Hepatocyte (in vitro differentiated cells): ENCODE results near the gene CRY2. TPM values are rescaled to one million over a fixed set of nuclear protein-coding genes. Genes with fewer than 3 reads are reported as not detected.
A peak's percentile ranks its signal among the peaks of the same experiment; 100 is the strongest.

ENCODE experiments used
- DNase-seq: peaks from one replicate; pipeline ENCODE4 v3.0.0-alpha.2; 2016; ENCODE audit warnings: low spot score
- H2AFZ ChIP-seq: fragments of 200-600 bp; sonication (generic); 2 replicates; pipeline ENCODE4 v1.6.0; 2016; ENCODE audit warnings: antibody characterized with exemption, mild to moderate bottlenecking
- H3K27ac ChIP-seq: fragments of 200-600 bp; sonication (generic); 2 replicates; pipeline ENCODE4 v1.5.1; 2016; ENCODE audit warnings: mild to moderate bottlenecking
- H3K27me3 ChIP-seq: fragments of 200-600 bp; sonication (generic); 2 replicates; pipeline ENCODE4 v1.6.1; 2016
- H3K36me3 ChIP-seq: fragments of 200-600 bp; sonication (generic); replicated peaks from 2 replicates; pipeline ENCODE4 v1.5.1; 2016; ENCODE audit warnings: low read depth; ENCODE audit not compliant: insufficient read depth
- H3K4me1 ChIP-seq: fragments of 200-600 bp; sonication (generic); 2 replicates; pipeline ENCODE4 v1.5.1; 2016; ENCODE audit warnings: mild to moderate bottlenecking, moderate library complexity; ENCODE audit not compliant: insufficient read depth
- H3K4me2 ChIP-seq: fragments of 200-600 bp; sonication (generic); 2 replicates; pipeline ENCODE4 v1.6.0; 2016
- H3K4me3 ChIP-seq: fragments of 200-600 bp; sonication (generic); 2 replicates; pipeline ENCODE4 v1.5.1; 2016; ENCODE audit warnings: mild to moderate bottlenecking
- H3K79me2 ChIP-seq: fragments of 200-600 bp; sonication (generic); 2 replicates; pipeline ENCODE4 v1.6.0; 2017; ENCODE audit warnings: mild to moderate bottlenecking
- H3K9me2 ChIP-seq: fragments of 200-600 bp; sonication (generic); replicated peaks from 2 replicates; pipeline ENCODE4 v1.6.0; 2017; ENCODE audit warnings: mild to moderate bottlenecking; ENCODE audit not compliant: insufficient read depth
- H3K9me3 ChIP-seq: fragments of 200-600 bp; sonication (generic); 2 replicates; pipeline ENCODE4 v1.5.1; 2016; ENCODE audit warnings: low read depth, mild to moderate bottlenecking
- H4K20me1 ChIP-seq: fragments of 200-600 bp; sonication (generic); 2 replicates; pipeline ENCODE4 v1.6.0; 2016; ENCODE audit warnings: mild to moderate bottlenecking; ENCODE audit not compliant: insufficient read depth, poor library complexity, severe bottlenecking
- CTCF ChIP-seq: fragments of 200-600 bp; sonication (generic); IDR thresholded peaks from 2 replicates; pipeline ENCODE4 v1.5.1; 2016; ENCODE audit warnings: antibody characterized with exemption, mild to moderate bottlenecking; ENCODE audit not compliant: poor library complexity
- EZH2 ChIP-seq: fragments of 200-600 bp; sonication (generic); IDR thresholded peaks from 2 replicates; pipeline ENCODE4 v1.6.1; 2016; ENCODE audit warnings: antibody characterized with exemption, mild to moderate bottlenecking, borderline replicate concordance
- EZH2phosphoT487 ChIP-seq: fragments of 200-600 bp; sonication (generic); IDR thresholded peaks from one replicate; pipeline ENCODE4 v1.6.1; 2018; ENCODE audit warnings: antibody characterized with exemption, mild to moderate bottlenecking, low read depth, moderate library complexity; ENCODE audit not compliant: unreplicated experiment, severe bottlenecking
- WGBS: methylation state at CpG from one replicate; pipeline ENCODE4 v1.1.6; 2016; ENCODE audit warnings: low lambda C conversion rate; ENCODE audit errors: missing lambda C conversion rate; 5-methylcytosine and 5-hydroxymethylcytosine counted together
- polyA plus RNA-seq: library from polyadenylated mRNA; unstranded; fragments of >200 nt; fragmentation: Nextera tagmentation; extraction: Ambion mirVana; gene quantifications from 2 replicates; pipeline ENCODE4 v1.2.1, GENCODE V29; 2016
- total RNA-seq: library from RNA; depleted of rRNA; stranded (reverse); fragments of >200 nt; gene quantifications from 2 replicates; pipeline ENCODE4 v1.2.3, GENCODE V29; 2014

CRY2 gene
- total and polyA plus RNA-seq, 2 experiments from 2014 or later = 23.8 to 27.6 TPM

DNA sequence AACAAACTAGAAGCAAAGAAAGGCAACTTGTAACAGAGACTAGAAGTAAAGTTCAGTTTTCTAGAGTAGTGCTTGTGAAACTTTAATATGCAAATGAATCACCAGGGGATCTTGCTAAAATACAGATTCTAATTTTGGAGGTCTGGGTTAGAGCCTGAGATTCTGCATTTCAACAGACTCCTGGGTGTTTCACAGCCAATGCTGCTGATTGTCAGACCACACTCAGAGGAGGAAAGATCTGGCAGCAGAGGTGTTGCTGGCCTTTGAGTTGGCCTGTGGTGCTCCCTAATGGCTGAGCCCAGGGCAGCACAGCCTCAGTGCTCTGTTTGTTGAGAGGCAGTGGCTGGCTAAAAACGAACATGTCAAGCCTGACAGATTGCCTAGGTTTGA, 5.4 kb downstream of the CRY2 start:
- WGBS = 37% methylated on average over 1 of the region's 1 CpG
- Histone ChIP-seq H3K4me1 (peaks cover 8% of the 10 kb centered on the region), H2AFZ (no peak overlapping the region), H3K4me2 (no peak overlapping the region), H3K9me2 (no peaks in the 10 kb centered on the region), H3K36me3 (no peaks in the 10 kb centered on the region), H3K9me3 (no peaks in the 10 kb centered on the region), H3K79me2 (peaks cover 90% of the 10 kb centered on the region), H3K27ac (no peak overlapping the region), H4K20me1 (peaks cover 69% of the 10 kb centered on the region), H3K27me3 (no peaks in the 10 kb centered on the region), H3K4me3 (no peak overlapping the region)
- no peak for TF ChIP-seq CTCF
- TF ChIP-seq EZH2 = no peak
- TF ChIP-seq EZH2phosphoT487 = no peak
- DNase-seq = no peak

- DNase-seq = no peak
- Histone ChIP-seq H2AFZ (no peak overlapping the region), H3K27ac (peak overlapping the region; percentile 21), H3K36me3 (no peaks in the 10 kb centered on the region), H3K79me2 (peaks cover 87% of the 10 kb centered on the region), H3K4me2 (no peak overlapping the region), H4K20me1 (peaks cover 72% of the 10 kb centered on the region), H3K4me3 (no peak overlapping the region), H3K9me3 (no peaks in the 10 kb centered on the region), H3K4me1 (peaks cover 15% of the 10 kb centered on the region), H3K27me3 (no peaks in the 10 kb centered on the region), H3K9me2 (no peaks in the 10 kb centered on the region)
- TF ChIP-seq EZH2 (no peak), CTCF (no peak), EZH2phosphoT487 (no peak)
- 86% methylated on average over 7 of the region's 7 CpGs for WGBS
Measured at GRCh38 chr11:45853332-45854219, 6.3 kb downstream of the CRY2 start.

GRCh38 chr11:45855308-45855707, 8.0 kb downstream of the CRY2 start:
- no peak overlapping the region for H3K4me2 ChIP-seq
- peak overlapping the region; percentile 26 for H3K27ac ChIP-seq
- DNase-seq = no peak
- H4K20me1 ChIP-seq = peaks cover 57% of the 10 kb centered on the region
- no peaks in the 10 kb centered on the region for H3K27me3 ChIP-seq
- peaks cover 22% of the 10 kb centered on the region for H3K4me1 ChIP-seq
- H3K9me3 ChIP-seq = no peaks in the 10 kb centered on the region
- 76% methylated on average over 5 of the region's 5 CpGs for WGBS
- H3K9me2 ChIP-seq = no peaks in the 10 kb centered on the region
- no peaks in the 10 kb centered on the region for H3K36me3 ChIP-seq
- no peak overlapping the region for H3K4me3 ChIP-seq
- no peak for TF ChIP-seq EZH2
- no peak for TF ChIP-seq EZH2phosphoT487
- TF ChIP-seq CTCF = no peak
- H2AFZ ChIP-seq = no peak overlapping the region
- H3K79me2 ChIP-seq = peaks cover 74% of the 10 kb centered on the region
